H1 (cell line): ENCODE data around the gene CACNA1D. TPM values are rescaled to one million over a fixed set of nuclear protein-coding genes. Genes with fewer than 3 reads are reported as not detected.

Experiments
- EP300 ChIP-seq, 2 experiments: IDR thresholded peaks; 1 replicate in 1 of 2; 2 replicates in 1 of 2; pipeline ENCODE4 v1.6.1; 2011 to 2012; ENCODE audit warnings: low read depth in 2 of 2, low read length in 2 of 2, mild to moderate bottlenecking in 2 of 2, borderline replicate concordance in 1 of 2, inconsistent platforms in 1 of 2, moderate library complexity in 1 of 2
- NRF1 ChIP-seq: IDR thresholded peaks from 2 replicates; pipeline ENCODE4 v1.6.1; 2011; ENCODE audit warnings: mild to moderate bottlenecking, low read depth, low read length, improper control_type of control experiment
- polyA plus RNA-seq, 7 experiments: library from polyadenylated mRNA; depleted of rRNA in 3 of 7; stranded (reverse) in 5 of 7; unstranded in 2 of 7; fragments of >200 nt in 5 of 7; fragments of 200-250 nt in 2 of 7; gene quantifications; 1 replicate in 5 of 7; 2 replicates in 1 of 7; 4 replicates in 1 of 7; pipeline versions ENCODE4 v1.2.1 to v1.2.3, GENCODE V29; 2011 to 2013; ENCODE audit warnings: missing spikeins in 2 of 7, mixed read lengths in 2 of 7
- total RNA-seq: library from RNA; stranded (reverse); fragmentation: NEBNext Ultra II Directional; extraction: Animal tissue kit (Norgen Biotek cat#: 25700); gene quantifications from 2 replicates; pipeline ENCODE4 v1.2.1, GENCODE V29; 2021

The CACNA1D gene
- total and polyA plus RNA-seq, 2 of the 8 experiments (the other 6 are each of a cell fraction or from before 2014, with no cell fraction given): 2.0 to 2.9 TPM

- TF ChIP-seq EP300 (IDR thresholded peaks at IDR 0.05; ENCODE audit: borderline replicate concordance in 1 of 2, low read depth in 2 of 2, low read length in 2 of 2) (no peak), NRF1 (no peak)
- TF ChIP-seq, all 59 proteins: peak for 0
Observed at GRCh38 chr3:53788038-53788437, 293.6 kb downstream of the CACNA1D start (continued).
